ENCODE data around the gene FBXL7.

Gene FBXL7

DNA sequence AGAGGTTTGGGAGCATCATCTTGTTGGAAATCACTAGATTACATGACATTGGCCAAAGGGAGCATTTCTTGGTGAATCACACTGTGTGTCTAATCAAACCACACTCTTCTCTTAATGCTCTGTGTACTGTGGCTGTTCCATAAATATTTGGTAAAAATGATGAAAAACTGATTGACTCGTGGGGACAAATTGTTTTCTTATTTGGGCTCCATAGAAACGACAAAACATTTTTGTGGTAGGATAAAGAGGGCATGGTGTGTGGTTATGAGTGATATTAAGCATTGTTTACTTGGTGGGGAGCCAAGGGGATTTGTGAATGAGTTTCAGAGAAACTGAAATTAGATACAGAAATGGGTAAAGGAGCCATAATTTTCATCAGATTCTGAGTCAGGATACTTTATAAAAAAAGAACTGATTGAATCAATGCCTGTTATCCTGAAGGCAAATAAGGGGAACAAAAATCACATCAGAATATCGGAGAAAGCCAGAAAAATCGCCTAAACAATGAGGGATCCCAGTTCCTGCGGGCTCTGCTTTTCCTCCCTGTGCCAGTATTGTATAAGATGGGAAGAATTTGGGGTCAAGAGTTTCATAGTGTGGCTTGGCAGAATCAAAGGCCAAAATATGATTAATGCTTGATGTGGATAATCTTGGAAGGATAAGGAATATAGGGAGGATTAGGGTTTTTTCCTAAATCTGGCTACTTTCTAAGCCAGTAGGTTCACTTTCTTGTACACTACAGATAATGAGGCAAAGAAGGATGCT is 33.3 kb downstream of the FBXL7 start:
- TF ChIP-seq, protein P1, sequence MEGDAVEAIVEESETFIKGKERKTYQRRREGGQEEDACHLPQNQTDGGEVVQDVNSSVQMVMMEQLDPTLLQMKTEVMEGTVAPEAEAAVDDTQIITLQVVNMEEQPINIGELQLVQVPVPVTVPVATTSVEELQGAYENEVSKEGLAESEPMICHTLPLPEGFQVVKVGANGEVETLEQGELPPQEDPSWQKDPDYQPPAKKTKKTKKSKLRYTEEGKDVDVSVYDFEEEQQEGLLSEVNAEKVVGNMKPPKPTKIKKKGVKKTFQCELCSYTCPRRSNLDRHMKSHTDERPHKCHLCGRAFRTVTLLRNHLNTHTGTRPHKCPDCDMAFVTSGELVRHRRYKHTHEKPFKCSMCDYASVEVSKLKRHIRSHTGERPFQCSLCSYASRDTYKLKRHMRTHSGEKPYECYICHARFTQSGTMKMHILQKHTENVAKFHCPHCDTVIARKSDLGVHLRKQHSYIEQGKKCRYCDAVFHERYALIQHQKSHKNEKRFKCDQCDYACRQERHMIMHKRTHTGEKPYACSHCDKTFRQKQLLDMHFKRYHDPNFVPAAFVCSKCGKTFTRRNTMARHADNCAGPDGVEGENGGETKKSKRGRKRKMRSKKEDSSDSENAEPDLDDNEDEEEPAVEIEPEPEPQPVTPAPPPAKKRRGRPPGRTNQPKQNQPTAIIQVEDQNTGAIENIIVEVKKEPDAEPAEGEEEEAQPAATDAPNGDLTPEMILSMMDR (IDR thresholded peaks at IDR 0.05; ENCODE audit: insufficient read depth, missing control alignments) = no peak
- no peak for DNase-seq (ENCODE audit: insufficient read length, low spot score)
- FAIRE-seq = no peak

DNA sequence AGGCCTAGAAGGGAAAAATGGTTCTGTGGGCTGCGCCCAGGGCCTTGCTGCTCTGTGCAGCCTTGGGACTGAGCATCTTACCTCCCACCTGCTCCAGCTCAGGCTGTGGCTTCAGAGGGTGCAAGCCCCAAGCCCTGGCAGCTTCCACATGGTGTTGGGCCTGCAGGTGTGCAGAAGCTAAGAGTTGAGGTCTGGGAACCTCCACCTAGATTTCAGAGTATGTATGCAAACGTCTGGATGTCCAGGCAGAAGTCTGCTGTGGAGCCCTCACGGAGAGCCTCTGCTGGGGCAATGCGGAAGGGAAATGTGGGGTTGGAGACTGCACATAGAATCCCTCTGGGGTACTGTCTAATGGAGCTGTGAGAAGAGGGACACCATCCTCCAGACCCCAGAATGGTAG is 36.0 kb downstream of the FBXL7 start:
- TF ChIP-seq, protein P1 (IDR thresholded peaks at IDR 0.05; ENCODE audit: insufficient read depth, missing control alignments) = no peak
- no peak for DNase-seq (ENCODE audit: insufficient read length, low spot score)
- no peak for FAIRE-seq

DNA sequence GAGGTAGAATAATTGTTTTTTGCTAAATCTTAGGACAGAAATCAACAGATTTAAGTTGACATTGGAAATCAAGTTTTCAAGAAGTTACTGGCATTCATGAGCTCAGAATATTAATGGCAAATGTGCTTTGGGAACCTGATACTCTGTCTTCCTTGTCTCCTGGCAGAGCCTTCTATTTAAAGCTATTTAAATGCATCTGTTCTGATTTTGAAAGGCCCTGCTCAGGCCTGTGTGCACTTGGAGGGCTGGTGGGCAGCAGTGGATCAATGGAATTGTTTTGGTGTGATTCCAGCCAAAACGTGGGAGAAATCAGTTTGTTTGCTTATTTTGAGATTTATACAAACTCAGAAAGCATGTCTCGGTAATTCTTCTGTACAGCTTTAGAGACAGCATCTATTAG is 38.5 kb downstream of the FBXL7 start:
- TF ChIP-seq, protein P1 (IDR thresholded peaks at IDR 0.05; ENCODE audit: insufficient read depth, missing control alignments) = no peak
- FAIRE-seq (no peak), DNase-seq (ENCODE audit: insufficient read length, low spot score) (no peak)

DNA sequence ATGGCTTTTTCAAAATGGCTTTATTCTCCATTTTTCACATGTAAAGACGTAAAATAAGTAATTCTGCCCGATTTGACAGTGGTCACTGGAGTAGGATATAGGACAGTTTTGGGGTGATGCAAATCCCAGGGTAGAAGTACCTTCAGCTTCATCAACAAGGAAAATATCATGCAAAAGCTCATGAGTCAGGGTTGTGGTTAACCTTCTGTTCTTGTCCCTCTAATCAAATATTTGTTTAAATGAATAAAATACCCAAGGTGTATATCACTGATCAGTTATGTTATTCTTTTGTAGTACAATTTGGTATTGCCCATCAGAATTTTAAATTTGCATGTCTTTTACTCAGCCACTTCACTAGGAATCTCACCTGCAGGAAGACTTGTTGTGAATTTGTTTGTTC is 40.0 kb downstream of the FBXL7 start:
- TF ChIP-seq, protein P1 (IDR thresholded peaks at IDR 0.05; ENCODE audit: insufficient read depth, missing control alignments) = no peak
- FAIRE-seq (no peak), DNase-seq (ENCODE audit: insufficient read length, low spot score) (no peak)

DNA sequence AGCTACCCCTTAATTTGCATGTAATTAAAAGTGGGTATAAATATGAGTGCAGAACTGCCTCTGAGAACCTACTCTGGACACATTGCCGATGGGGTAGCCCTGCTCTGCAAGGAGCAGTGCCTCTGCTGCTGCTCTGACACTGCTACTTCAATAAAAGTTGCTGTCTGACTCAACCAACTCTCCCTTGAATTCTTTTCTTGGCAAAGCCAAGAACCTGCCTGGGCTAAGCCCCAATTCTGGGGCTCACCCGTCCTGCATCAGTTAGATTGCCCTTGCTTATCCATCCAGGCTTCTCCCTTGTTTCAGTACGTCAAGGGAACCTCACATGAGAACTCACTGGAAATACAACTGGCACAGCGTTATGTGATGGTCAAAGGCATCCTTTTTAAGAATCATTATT is 44.1 kb downstream of the FBXL7 start:
- DNase-seq (ENCODE audit: insufficient read length, low spot score) = no peak
- no peak for FAIRE-seq
- TF ChIP-seq, protein P1 (IDR thresholded peaks at IDR 0.05; ENCODE audit: insufficient read depth, missing control alignments) = no peak

DNA sequence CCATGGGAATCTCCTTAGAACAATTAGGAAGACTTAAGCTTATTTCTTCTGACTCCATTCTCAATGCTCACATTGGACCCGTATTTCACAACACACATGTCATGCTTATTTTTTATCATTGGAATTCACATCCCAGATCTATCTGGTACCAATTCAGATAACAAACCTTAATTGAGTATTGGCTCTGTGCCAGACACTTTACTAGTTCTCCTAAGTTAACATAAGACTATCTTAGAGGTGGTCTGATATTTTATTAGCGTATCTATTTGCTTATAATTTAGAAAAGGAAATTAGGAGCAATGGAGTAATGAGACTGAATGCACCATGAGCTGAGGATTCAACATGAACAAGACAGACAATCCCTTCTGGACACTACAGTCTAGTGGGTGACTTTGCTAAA is 45.1 kb downstream of the FBXL7 start:
- DNase-seq (ENCODE audit: insufficient read length, low spot score) = no peak
- no peak for FAIRE-seq
- TF ChIP-seq, protein P1 (IDR thresholded peaks at IDR 0.05; ENCODE audit: insufficient read depth, missing control alignments) = no peak

DNA sequence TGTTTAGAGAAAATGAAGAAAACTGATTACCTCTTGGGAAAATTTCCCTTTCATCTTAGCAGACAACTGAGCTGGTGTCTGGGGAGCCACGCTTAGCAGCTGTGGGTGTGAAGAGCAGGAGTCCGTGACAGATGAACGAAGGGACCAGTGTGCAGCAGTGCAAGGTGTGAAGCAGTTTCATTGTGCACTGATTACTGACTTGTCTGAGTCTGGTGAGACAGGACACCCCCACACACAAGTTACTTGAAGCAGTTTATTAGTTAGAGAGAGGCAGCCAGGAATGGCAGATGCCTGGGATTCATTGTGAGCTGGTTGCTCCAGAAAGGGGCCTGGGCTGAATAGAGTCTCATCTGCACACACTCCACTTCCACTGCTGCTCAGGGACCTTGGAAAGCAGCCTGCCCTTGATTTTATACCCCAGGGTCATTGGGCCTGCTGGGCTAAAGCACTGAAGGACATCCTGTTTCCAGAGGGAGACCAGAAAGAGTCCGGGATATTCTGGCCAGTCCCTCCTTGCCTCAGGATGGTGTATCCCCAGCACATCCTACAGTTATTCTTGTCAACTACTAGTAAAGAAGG is 47.4 kb downstream of the FBXL7 start:
- DNase-seq (ENCODE audit: insufficient read length, low spot score) = no peak
- TF ChIP-seq, protein P1 (IDR thresholded peaks at IDR 0.05; ENCODE audit: insufficient read depth, missing control alignments) = no peak
- FAIRE-seq = no peak
